Left colon (tissue), 2 donors: ENCODE results near the gene CD1D. TPM values are rescaled to one million over a fixed set of nuclear protein-coding genes. Genes with fewer than 3 reads are reported as not detected.
"Not testable (repeated sequence)": the region's sequence is repeated elsewhere in the genome, so short reads cannot be mapped to it uniquely, and the experiment has no call there.

Experiments used
- ATAC-seq: fragments of 200-7000 bp; cut with Tn5 transposase; one replicate; pipeline ENCODE4 v1.9.1; 2020; ENCODE audit warnings: mild to moderate bottlenecking, moderate library complexity
- DNase-seq, 2 donors: peaks; one replicate each; pipeline ENCODE4 v3.0.0-alpha.2; 2020
- intact Hi-C, 2 donors: fragments of 100-400 bp; cut with DNase I in 1 of 2; cut with micrococcal nuclease in 1 of 2; formaldehyde crosslinking; loops; one replicate each; pipeline versions ENCODE4 v1.11.2 to v1.14.0; 2022; cut with DNase I, micrococcal nuclease
- total RNA-seq, 2 donors: library from RNA; stranded (reverse); fragmentation: NEBNext Ultra II Directional; extraction: Animal tissue kit (Norgen Biotek cat#: 25700); gene quantifications; one replicate each; pipeline ENCODE4 v1.2.1, GENCODE V29; 2021
- donor health status: DM: no; HTN: no; CAD: no.
- donor health status: DM: yes; HTN: yes; CAD: no.

CD1D gene
- total RNA-seq, 2 donors from 2014 or later: 6.5 to 8.2 TPM

DNA sequence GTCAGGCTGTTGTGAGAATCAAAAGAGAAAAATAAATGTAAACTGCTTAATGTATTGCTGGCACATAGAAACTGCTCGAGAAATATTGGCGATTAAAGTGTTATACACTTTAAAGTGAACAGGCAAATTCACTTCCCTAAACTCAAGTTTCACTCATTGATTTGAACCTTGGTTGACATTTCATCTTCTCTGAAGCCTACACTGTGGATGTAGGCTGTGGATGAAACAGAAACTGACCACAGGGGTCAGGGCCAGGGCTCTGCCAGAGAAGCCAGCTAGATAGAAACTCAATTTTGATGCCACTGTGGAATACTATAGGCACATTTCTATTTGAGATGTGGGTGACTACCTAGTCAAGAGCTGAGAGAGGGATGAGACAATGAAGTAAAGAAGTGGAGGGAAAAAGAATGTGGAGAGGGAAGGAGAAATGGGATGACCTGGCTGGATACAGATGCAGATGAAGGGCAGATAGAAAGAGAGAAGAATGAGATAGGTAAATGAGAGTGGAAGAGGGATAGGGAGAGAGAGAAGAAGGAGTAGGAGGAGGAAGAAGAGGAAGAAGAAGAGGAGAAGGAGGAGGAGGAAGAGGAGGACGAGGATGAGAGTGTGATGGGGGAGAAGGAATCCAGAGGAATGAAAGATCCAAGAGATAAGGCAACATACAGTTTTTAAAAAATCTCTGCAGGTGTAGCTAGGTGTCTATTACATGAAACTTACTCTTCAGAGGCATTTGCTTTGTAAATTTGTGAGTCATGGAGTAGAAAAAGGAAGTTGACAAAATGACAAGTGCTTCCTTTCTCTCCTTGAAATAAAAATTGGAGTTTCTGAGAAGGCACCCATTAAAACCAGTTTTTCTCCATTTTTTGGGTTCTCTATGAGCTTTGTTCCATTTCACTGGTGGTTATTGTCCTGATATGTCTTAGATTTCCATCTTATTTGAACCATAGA lies 17.4 kb upstream of the CD1D start:
- DNase-seq (no peak), ATAC-seq (no peak)
- intact Hi-C loops: no loop called here

DNA sequence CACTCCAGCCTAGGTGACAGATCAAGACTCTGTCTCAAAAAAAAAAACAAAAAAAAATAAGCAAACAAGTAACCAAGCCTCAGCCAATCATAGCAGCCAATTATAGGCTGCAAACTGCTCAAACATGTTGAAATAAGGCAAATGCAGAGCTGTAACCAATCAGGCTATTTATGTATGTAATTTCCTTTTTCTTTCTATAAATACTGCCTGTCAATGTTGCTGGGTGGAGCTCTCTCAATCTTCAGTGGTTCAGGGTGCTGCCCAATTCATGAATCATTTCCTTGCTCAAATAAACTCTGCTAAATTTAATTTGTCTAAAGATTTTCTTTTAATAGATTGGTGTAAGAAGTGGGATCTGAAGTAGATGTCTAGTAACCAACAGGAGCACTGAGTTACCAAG lies 11.6 kb upstream of the CD1D start:
- intact Hi-C loops: no loop called here
- ATAC-seq (no peak), DNase-seq (no peak)

DNA sequence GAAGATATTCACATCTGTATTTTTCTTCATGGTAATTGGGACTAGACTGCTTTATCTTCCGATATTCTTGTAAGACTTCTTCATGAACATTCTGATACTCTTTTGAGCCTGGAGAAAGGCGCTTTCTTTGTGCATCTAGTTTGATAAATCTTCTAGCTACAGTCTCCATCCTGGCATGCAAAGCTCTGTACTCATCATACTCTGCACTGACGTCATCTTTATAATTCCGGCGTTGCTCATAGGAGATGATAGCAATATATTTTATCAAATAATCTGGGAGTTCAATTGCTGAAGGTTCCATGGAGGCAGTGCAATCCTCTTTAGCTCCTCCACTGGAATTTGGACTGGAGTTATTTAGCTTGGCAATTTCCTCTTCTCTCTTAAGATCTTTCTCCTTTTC lies 4.8 kb upstream of the CD1D start:
- ATAC-seq, DNase-seq, intact Hi-C loops: not testable (repeated sequence)

DNA sequence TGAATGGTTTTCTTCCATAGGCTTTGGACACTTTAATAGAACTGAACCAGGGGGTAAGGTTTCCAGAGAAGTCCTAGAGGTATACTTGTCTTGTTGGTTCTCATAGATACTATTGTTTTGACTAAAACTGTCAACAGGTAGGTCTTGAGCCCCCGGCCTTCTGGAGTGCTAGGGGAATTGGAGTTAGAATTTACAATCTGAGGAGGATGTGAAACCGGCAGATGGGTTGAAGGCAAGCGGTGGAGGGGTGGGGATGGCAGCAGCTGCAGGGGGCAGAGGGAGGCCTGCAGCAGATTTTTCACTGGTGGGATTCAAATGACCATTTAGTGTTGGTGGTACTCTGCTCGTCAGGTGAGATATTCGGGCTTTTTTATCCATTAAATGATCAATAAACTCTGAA lies 4.3 kb upstream of the CD1D start:
- peak in 1 of 2 donors; percentile 14 for DNase-seq
- no peak for ATAC-seq
- intact Hi-C loops: no loop called here

DNA sequence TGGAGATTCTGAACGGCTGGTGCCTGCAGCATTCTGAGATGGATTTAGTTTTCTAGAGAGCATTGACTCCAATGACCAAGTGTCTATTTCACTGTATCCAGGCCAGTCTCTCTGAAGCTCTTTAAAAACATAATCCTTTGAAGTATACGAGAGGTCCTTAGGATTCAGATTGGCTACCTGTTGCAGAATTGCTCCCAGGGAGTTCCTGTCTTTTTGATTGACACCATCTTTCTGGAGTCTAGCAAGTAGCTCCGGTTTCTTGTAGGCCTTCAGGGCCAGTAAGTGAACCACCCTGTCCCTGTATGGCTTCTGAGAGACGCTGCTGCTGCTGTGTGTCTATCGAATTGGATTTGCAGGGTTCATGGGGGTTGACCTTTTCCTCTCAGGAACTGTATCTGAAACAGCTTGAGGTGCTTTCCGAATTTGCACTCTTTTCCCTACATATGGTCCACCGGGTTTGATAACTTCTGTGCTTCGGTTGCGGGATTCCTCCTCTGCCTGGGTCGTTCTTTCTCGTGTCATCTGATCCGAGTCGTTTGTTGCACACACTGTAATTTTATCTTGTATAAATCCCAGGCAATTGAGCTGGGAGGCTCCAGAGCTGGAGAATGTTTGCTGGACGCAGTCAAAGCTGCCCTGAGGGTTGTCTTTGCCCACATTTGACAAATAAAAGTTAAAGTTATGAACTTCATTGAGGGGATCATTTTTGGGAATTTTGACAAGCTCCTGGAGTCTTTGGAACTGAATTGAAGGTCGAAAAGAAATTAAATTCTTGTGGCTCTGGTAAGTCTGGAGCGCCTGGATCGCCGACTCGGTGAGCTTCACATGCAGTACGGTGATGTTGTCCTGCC lies 3.6 kb upstream of the CD1D start:
- peak in 1 of 2 donors; percentile 6 for DNase-seq
- ATAC-seq, intact Hi-C loops: not testable (repeated sequence)

DNA sequence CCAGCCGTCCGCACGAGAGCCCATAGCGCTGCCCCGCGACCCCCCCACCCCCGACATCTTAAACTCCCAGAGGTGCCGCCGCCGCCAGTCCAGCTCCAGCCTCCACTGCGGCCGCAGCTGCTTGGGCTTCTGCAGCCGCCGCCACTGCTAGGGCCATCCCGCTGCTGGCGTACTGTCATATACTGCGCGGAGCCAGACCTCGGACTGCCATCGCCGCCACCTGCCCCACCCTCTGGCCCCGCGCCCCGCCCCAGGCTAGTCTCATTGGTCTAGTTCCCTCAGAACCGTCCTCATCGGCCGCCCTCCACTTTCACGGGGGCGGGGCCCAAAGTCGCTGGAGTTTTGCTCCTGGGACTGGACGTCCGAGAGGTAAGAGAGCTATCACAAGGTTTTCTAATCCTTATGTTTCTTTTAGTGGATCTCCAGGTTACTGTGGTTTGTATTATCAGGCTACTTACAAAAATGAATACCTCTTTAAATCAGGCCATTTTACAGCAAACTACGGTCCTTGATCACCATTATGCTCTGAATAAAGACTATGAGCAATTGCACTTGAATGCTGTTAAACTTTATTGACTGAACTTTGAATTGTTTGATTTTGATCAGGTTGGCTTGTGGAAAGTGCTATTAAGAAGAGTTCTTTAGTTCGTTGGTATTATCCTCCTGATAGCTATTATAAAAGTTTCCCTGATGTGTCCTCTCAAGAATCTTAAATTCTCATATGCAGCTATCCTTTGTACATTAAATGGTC lies 2.8 kb upstream of the CD1D start:
- DNase-seq (peak; percentile 96 to 97), ATAC-seq (peak; percentile 96)
- intact Hi-C loops: no loop called here

DNA sequence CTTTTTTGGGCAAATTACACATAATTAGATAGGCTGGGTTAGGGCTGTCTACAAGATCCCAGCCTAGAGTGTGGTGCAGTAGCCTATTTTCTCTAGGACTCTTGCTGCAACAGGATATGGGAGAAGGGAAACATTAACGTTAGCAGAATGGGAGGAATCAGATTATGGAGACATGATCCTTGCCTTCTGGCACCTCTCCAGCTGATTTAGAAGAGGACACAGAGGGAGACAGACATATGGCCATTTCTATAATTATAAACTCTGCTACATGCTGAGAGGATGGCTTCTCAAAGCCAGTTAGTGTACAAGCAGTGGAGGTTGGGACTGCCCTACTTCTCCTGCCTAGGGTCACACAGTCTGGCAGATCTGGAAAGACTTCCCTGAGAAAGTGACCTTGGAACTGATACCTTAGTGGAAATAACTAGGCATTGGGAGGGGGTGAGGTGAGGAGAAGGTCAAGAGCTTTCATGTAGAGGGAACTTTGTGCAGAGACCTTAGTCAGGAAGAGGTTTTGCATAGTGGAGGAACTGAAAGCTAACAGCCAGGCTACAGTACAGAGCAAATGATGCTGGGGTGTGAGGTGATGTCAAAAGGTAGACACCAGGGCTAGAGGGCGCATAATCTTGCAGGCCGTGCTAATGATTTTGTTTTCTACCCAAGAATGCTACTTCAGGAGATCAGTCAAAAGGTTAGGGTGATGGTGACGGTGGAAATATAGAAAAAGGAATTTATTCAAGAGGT lies 1.2 kb upstream of the CD1D start:
- intact Hi-C loops: no loop called here
- no peak for DNase-seq
- ATAC-seq: no peak

DNA sequence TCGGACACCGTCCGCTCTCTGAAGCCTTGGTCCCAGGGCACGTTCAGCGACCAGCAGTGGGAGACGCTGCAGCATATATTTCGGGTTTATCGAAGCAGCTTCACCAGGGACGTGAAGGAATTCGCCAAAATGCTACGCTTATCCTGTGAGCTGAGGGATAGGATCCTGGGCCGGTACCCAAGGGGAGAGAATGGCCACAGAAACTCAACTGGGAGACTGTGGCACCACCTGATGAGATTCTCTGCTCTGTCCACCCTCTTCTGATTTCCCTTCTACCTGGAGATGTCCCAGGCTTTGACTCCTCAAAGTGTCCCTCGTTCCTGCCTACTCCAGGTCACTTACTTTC lies 855 bp downstream of the CD1D start:
- intact Hi-C loops: no loop called here
- ATAC-seq: no peak
- no peak for DNase-seq

DNA sequence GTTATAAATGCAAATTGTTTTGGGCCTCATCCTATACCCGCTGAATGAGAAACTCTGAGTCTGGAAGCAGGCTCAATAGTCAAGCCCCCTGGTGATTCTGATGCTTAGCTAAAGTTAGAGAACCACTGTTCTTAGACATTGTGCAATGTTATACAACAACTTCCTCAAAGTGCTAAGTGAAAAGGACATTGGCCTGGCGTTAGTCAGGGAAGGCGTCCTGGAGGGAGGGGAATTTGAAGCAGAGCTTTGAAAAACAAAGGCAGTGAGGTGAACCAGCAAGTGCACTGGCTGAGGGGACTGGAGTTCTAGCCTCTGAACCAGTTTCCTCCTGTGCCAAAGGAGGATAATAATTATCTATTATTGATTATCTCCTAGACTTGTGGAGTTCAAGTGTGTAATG lies 5.1 kb downstream of the CD1D start:
- no peak for DNase-seq
- intact Hi-C loops: no loop called here
- ATAC-seq: no peak

GRCh38 chr1:158186180-158186579 lies 5.5 kb downstream of the CD1D start:
- no peak for ATAC-seq
- intact Hi-C loops: no loop called here
- DNase-seq: no peak

- no peak for DNase-seq
- intact Hi-C loops: no loop called here
- no peak for ATAC-seq
These were observed 7.9 kb downstream of the CD1D start for GRCh38 chr1:158188611-158189010.

DNA sequence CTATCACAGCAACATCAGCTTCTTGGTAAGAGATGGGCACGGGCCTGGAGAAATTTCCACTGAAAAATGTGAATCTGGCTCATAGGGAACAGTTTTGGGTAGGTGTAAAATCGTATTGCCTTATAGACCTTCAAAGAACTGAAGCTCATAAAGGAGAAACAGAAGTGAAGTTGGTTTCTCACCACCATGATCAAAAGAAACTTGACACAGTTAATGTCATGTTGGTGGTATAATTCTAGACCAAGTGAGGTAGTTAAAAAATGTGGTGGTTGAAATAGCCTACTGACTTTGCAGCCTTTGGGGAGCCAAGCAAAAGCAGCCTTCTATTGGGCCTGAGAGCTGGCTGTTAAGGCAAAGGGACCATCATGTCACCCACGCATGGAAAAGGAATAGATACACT lies 8.9 kb downstream of the CD1D start:
- no peak for ATAC-seq
- intact Hi-C loops: no loop called here

GRCh38 chr1:158191299-158191698 lies 10.6 kb downstream of the CD1D start:
- no peak for ATAC-seq
- DNase-seq: no peak
- intact Hi-C loops: no loop called here

More for the DNA sequence above, 8.9 kb downstream of the CD1D start:
- no peak for DNase-seq

DNA sequence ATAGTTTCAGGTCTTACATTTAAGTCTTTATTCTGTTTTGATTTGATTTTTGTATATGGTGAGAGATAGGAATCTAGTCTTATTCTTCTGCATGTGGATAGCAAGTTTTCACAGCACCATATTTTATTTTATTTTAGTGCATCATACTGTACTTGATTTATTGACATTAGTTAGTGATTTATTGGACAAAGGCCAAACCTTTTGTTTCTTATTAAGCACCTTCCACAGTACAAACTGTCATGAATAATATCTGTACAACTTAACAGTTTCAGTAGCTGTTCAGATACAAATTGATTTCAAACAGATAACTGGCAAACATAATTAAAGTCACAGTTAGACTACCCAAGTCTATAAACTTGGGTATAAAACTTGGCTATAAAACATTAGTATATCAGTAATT lies 15.8 kb downstream of the CD1D start:
- DNase-seq: no peak
- intact Hi-C loops: no loop called here
- ATAC-seq: no peak

GRCh38 chr1:158199849-158200248 lies 19.2 kb downstream of the CD1D start:
- intact Hi-C loops: loop anchor here in 1 of 2 donors (5.0 kb wide), 2 partner anchors 797 to 872 kb away; no protein-coding TSS in a partner anchor
- DNase-seq: no peak
- ATAC-seq: peak; percentile 61

GRCh38 chr1:158200527-158200926 lies 19.8 kb downstream of the CD1D start:
- no peak for DNase-seq
- no peak for ATAC-seq
- intact Hi-C loops: loop anchor here in 1 of 2 donors (5.0 kb wide), 2 partner anchors 797 to 872 kb away; no protein-coding TSS in a partner anchor

DNA sequence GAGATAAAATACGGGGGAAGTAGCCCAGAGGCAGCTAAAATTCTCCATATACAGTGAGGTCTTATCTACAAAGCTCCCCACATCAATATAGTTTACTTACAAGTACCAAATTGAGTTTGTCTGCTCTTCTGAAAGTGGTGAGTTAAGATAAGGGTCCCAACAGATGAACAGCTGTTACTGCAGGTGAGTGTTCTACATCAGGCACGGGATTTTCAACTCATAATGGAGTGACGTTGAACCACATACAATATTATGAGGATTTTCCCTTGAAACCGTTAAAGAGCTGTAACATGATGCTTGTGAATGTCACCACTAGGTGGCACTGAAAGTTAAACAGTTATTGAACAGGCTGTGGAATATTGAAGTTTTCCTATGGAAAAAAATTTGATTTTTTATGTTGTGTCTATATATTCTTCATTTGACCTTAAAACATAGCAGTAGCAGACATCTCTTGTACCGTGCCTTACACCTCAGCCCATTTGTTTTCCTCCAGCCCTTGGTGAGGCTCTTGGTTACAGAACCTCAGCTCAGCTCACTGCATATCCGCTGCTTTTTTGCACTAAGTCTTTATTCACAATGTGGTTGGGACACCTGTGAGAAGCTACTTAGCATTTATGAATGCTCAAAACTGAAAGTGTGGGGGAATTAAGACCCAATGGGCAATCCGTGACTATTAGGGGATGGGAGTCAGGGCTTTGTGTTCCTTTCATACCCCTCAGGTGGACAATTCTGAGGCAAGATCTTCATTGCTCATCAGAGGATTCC lies 23.2 kb downstream of the CD1D start:
- no peak for DNase-seq
- ATAC-seq: peak; percentile 71
- intact Hi-C loops: loop anchor here in 1 of 2 donors (5.0 kb wide), 2 partner anchors 793 to 868 kb away; no protein-coding TSS in a partner anchor

DNA sequence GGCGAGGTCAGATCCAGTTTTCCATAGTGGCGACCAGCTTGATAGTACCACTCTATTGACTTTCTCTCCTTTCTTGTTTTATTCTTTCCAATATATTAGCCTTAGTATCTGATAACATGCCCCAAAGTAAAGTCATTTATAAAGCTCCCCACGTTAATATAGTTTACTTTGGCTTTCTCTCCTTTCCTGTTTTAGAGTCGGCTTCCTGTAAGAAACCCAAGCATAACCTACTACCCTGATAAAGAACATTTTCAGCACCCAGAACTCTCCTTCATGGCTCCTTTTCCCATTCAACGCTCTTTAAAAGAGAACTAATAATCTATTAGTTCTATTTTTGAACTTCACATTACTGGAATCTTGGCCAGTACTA lies 23.7 kb downstream of the CD1D start:
- intact Hi-C loops: loop anchor here in 1 of 2 donors (5.0 kb wide), 2 partner anchors 793 to 868 kb away; no protein-coding TSS in a partner anchor
- no peak for DNase-seq
- no peak for ATAC-seq
